ENCODE measurements around the gene CTXN2.

DNA sequence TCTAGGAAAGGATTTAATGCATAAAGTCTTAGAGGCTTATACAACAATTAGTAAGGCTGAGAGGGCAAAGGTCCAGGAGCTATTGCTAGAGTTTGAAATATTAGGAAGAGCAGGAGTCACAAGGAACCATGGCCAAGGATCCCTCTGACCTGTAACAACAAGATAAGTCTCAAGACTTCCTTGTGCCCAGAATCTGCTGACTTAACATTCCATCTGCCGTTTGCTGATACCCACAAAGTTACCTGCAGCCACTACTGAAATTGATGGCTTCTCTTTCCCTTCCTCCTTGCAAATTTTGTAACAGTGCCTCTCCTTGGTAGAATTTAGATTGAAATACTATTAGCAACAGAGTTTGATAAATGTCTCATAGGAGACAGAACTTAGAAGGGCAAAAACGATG lies 8.7 kb upstream of the CTXN2 start:
- TF ChIP-seq TAF1 (IDR thresholded peaks at IDR 0.05; ENCODE audit: borderline replicate concordance, low read depth, low read length), result no peak
- TF ChIP-seq, protein P1, sequence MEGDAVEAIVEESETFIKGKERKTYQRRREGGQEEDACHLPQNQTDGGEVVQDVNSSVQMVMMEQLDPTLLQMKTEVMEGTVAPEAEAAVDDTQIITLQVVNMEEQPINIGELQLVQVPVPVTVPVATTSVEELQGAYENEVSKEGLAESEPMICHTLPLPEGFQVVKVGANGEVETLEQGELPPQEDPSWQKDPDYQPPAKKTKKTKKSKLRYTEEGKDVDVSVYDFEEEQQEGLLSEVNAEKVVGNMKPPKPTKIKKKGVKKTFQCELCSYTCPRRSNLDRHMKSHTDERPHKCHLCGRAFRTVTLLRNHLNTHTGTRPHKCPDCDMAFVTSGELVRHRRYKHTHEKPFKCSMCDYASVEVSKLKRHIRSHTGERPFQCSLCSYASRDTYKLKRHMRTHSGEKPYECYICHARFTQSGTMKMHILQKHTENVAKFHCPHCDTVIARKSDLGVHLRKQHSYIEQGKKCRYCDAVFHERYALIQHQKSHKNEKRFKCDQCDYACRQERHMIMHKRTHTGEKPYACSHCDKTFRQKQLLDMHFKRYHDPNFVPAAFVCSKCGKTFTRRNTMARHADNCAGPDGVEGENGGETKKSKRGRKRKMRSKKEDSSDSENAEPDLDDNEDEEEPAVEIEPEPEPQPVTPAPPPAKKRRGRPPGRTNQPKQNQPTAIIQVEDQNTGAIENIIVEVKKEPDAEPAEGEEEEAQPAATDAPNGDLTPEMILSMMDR (IDR thresholded peaks at IDR 0.05), result no peak
- TF ChIP-seq, protein P2, sequence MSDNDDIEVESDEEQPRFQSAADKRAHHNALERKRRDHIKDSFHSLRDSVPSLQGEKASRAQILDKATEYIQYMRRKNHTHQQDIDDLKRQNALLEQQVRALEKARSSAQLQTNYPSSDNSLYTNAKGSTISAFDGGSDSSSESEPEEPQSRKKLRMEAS (IDR thresholded peaks at IDR 0.05; ENCODE audit: low read depth), result no peak
- TF ChIP-seq YY1 (IDR thresholded peaks at IDR 0.05; ENCODE audit: low read depth), result no peak
- TF ChIP-seq, protein P3, sequence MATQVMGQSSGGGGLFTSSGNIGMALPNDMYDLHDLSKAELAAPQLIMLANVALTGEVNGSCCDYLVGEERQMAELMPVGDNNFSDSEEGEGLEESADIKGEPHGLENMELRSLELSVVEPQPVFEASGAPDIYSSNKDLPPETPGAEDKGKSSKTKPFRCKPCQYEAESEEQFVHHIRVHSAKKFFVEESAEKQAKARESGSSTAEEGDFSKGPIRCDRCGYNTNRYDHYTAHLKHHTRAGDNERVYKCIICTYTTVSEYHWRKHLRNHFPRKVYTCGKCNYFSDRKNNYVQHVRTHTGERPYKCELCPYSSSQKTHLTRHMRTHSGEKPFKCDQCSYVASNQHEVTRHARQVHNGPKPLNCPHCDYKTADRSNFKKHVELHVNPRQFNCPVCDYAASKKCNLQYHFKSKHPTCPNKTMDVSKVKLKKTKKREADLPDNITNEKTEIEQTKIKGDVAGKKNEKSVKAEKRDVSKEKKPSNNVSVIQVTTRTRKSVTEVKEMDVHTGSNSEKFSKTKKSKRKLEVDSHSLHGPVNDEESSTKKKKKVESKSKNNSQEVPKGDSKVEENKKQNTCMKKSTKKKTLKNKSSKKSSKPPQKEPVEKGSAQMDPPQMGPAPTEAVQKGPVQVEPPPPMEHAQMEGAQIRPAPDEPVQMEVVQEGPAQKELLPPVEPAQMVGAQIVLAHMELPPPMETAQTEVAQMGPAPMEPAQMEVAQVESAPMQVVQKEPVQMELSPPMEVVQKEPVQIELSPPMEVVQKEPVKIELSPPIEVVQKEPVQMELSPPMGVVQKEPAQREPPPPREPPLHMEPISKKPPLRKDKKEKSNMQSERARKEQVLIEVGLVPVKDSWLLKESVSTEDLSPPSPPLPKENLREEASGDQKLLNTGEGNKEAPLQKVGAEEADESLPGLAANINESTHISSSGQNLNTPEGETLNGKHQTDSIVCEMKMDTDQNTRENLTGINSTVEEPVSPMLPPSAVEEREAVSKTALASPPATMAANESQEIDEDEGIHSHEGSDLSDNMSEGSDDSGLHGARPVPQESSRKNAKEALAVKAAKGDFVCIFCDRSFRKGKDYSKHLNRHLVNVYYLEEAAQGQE (IDR thresholded peaks at IDR 0.05; ENCODE audit: low read depth, low read length), result no peak
- TF ChIP-seq TCF12 (IDR thresholded peaks at IDR 0.05), result no peak
- TF ChIP-seq MXI1 (IDR thresholded peaks at IDR 0.05; ENCODE audit: low read depth, low read length), result no peak
- TF ChIP-seq CHD2 (IDR thresholded peaks at IDR 0.05; ENCODE audit: low read length, partially characterized antibody), result no peak
- no peak for TF ChIP-seq RAD21 (IDR thresholded peaks at IDR 0.05; ENCODE audit: low read length)
- TF ChIP-seq POLR2AphosphoS5 (IDR thresholded peaks at IDR 0.05; ENCODE audit: low read depth, low read length), result no peak
- TF ChIP-seq EZH2phosphoT487 (IDR thresholded peaks at IDR 0.05; ENCODE audit: borderline replicate concordance, low read depth), result no peak
- TF ChIP-seq RFX5 (IDR thresholded peaks at IDR 0.05; ENCODE audit: low read length), result no peak

All from SK-N-SH (cell line).